ENCODE results near the gene HEXA.

GRCh38 chr15:72404356-72404755 lies 28.5 kb upstream of the HEXA start:
- TF ChIP-seq CTCF (tag by site-specific recombination; IDR thresholded peaks at IDR 0.05) (no peak), ZNF473 (tag by site-specific recombination; IDR thresholded peaks at IDR 0.05) (no peak), ZSCAN5A (tag by site-specific recombination; IDR thresholded peaks at IDR 0.05) (no peak), ZNF555 (tag by site-specific recombination; conservative IDR thresholded peaks at IDR 0.05) (no peak), ZNF146 (tag by site-specific recombination; IDR thresholded peaks at IDR 0.05) (no peak), MYNN (tag by site-specific recombination; IDR thresholded peaks at IDR 0.05; ENCODE audit: borderline replicate concordance) (no peak), RBAK (tag by site-specific recombination; IDR thresholded peaks at IDR 0.05) (no peak), ZBTB20 (tag by site-specific recombination; IDR thresholded peaks at IDR 0.05) (no peak), ZNF302 (tag by site-specific recombination; IDR thresholded peaks at IDR 0.05; ENCODE audit: low read depth) (no peak), ZNF114 (tag by site-specific recombination; IDR thresholded peaks at IDR 0.05) (no peak)

Data from HEK293 (cell line).